GM12878 (cell line): ENCODE measurements around the gene ADGRD1. TPM values are rescaled to one million over a fixed set of nuclear protein-coding genes. Genes with fewer than 3 reads are reported as not detected.
"Not testable (repeated sequence)": the region's sequence is repeated elsewhere in the genome, so short reads cannot be mapped to it uniquely, and the experiment has no call there.

Experiments used
- ATAC-seq: fragments of 200-7000 bp; cut with Tn5 transposase; 3 replicates; pipeline ENCODE4 v1.9.1; 2020; ENCODE audit warnings: mild to moderate bottlenecking, moderate library complexity
- BruUV-seq: library from RNA; stranded (reverse); fragments of 400-500 nt; replicated peaks from 2 replicates; lab custom pipeline; 2021; lab: Mats Ljungman, UMichigan
- CTCF ChIA-PET: fragments of 300-600 bp; sonication (Branson Sonifier 250); formaldehyde crosslinking; extraction: SDS; loops from one replicate; lab custom pipeline; 2021; ENCODE audit warnings: inconsistent platforms; lab: Yijun Ruan, JAX
- POLR2A ChIA-PET: fragments of 350-600 bp; formaldehyde crosslinking; extraction: SDS; loops from one replicate; lab custom pipeline; 2021; ENCODE audit warnings: inconsistent platforms; lab: Charles Lee
- RAD21 ChIA-PET: fragments of 300-600 bp; sonication (Branson Sonifier 250); formaldehyde crosslinking; loops from one replicate; lab custom pipeline; 2023; ENCODE audit warnings: antibody characterized with exemption; ENCODE audit not compliant: unreplicated experiment; lab: Charles Lee
- SMC1A ChIA-PET: fragments of 300-600 bp; sonication (Branson Sonifier 250); formaldehyde crosslinking; loops from one replicate; lab custom pipeline; 2023; ENCODE audit not compliant: unreplicated experiment, uncharacterized antibody; lab: Charles Lee
- DNase-seq: peaks from one replicate; pipeline ENCODE4 v3.0.0-alpha.2; 2011; ENCODE audit warnings: low read depth, low spot score
- FAIRE-seq: peaks from 3 replicates; lab custom pipeline; 2011; peaks lifted over from hg19 to GRCh38; lab: Jason Lieb, UNC
- H2AFZ ChIP-seq: 2 replicates; pipeline ENCODE4 v1.6.0; 2011; ENCODE audit warnings: low read depth, low read length, control low read depth; ENCODE audit not compliant: control insufficient read depth
- H3K27ac ChIP-seq: 2 replicates; pipeline ENCODE4 v1.5.1; 2011; ENCODE audit warnings: control low read depth; ENCODE audit not compliant: control insufficient read depth, insufficient read depth
- H3K27me3 ChIP-seq, 2 experiments: replicated peaks in 1 of 2; 2 replicates each; pipeline versions ENCODE4 v1.6.0 to v1.6.1; 2011; ENCODE audit warnings: low read length in 1 of 2; ENCODE audit not compliant: control insufficient read depth in 2 of 2, insufficient read depth in 2 of 2
- H3K36me3 ChIP-seq, 2 experiments: 2 replicates each; pipeline ENCODE4 v1.5.1; 2011; ENCODE audit warnings: low read length in 1 of 2; ENCODE audit not compliant: control insufficient read depth in 2 of 2, insufficient read depth in 2 of 2
- H3K4me1 ChIP-seq: 2 replicates; pipeline ENCODE4 v1.6.1; 2011; ENCODE audit warnings: mild to moderate bottlenecking, low read length, moderate library complexity, mixed read lengths; ENCODE audit not compliant: control insufficient read depth, insufficient read depth
- H3K4me2 ChIP-seq: 2 replicates; pipeline ENCODE4 v1.6.0; 2011; ENCODE audit warnings: control low read depth; ENCODE audit not compliant: control insufficient read depth, insufficient read depth
- H3K4me3 ChIP-seq: fragments of 200-600 bp; sonication (generic); 2 replicates; pipeline ENCODE4 v1.5.1; 2016
- H3K79me2 ChIP-seq: 2 replicates; pipeline ENCODE4 v1.6.0; 2011; ENCODE audit warnings: low read length; ENCODE audit not compliant: control insufficient read depth, insufficient read depth
- H3K9ac ChIP-seq: 2 replicates; pipeline ENCODE4 v1.8.0; 2011; ENCODE audit warnings: low read length, control low read depth, mixed read lengths; ENCODE audit not compliant: control insufficient read depth, insufficient read depth
- H3K9me3 ChIP-seq: replicated peaks from 3 replicates; pipeline ENCODE4 v1.5.1; 2011; ENCODE audit warnings: mild to moderate bottlenecking, low read length; ENCODE audit not compliant: control insufficient read depth, insufficient read depth
- H4K20me1 ChIP-seq: 2 replicates; pipeline ENCODE4 v1.6.0; 2011; ENCODE audit not compliant: control insufficient read depth, insufficient read depth
- CHD1 ChIP-seq: IDR thresholded peaks from 2 replicates; pipeline ENCODE4 v1.6.1; 2012; ENCODE audit warnings: low read depth, low read length, improper control_type of control experiment
- DPF2 ChIP-seq: fragments of 450-650 bp; IDR thresholded peaks from 2 replicates; pipeline ENCODE4 v1.6.1; 2017; ENCODE audit warnings: mild to moderate bottlenecking
- ELK1 ChIP-seq: IDR thresholded peaks from 2 replicates; pipeline ENCODE4 v1.6.1; 2012; ENCODE audit warnings: low read depth, low read length, improper control_type of control experiment
- GABPA ChIP-seq: IDR thresholded peaks from 2 replicates; pipeline ENCODE4 v1.6.1; 2014; ENCODE audit warnings: antibody characterized with exemption, low read depth, mild to moderate bottlenecking, inconsistent platforms
- POLR2A ChIP-seq: IDR thresholded peaks from 2 replicates; pipeline ENCODE4 v1.6.1; 2011; ENCODE audit warnings: low read depth, mild to moderate bottlenecking, low read length
- POLR2AphosphoS2 ChIP-seq: IDR thresholded peaks from 2 replicates; pipeline ENCODE4 v1.6.1; 2011; ENCODE audit warnings: low read depth, mild to moderate bottlenecking, low read length, improper control_type of control experiment, moderate library complexity
- RB1 ChIP-seq: fragments of 450-650 bp; formaldehyde crosslinking; IDR thresholded peaks from 2 replicates; pipeline ENCODE4 v1.6.1; 2017; ENCODE audit warnings: mild to moderate bottlenecking, borderline replicate concordance
- SIN3A ChIP-seq: IDR thresholded peaks from 2 replicates; pipeline ENCODE4 v1.6.1; 2012; ENCODE audit warnings: low read depth, low read length, improper control_type of control experiment
- SREBF1 ChIP-seq: IDR thresholded peaks from 2 replicates; pipeline ENCODE4 v1.6.1; 2012; ENCODE audit warnings: mild to moderate bottlenecking, low read length
- STAT3 ChIP-seq: IDR thresholded peaks from 2 replicates; pipeline ENCODE4 v1.6.1; 2011; ENCODE audit warnings: low read depth, low read length, improper control_type of control experiment
- ZNF274 ChIP-seq: IDR thresholded peaks from one replicate; pipeline ENCODE4 v1.8.0; 2011; ENCODE audit not compliant: insufficient read length, insufficient read depth
- ZNF384 ChIP-seq: IDR thresholded peaks from 2 replicates; pipeline ENCODE4 v1.6.1; 2012; ENCODE audit warnings: low read depth, mild to moderate bottlenecking, low read length, improper control_type of control experiment, borderline replicate concordance
- WGBS: methylation state at CpG from one replicate; pipeline ENCODE4 v1.1.6; 2016; ENCODE audit warnings: low lambda C conversion rate; ENCODE audit not compliant: insufficient replicate concordance, insufficient coverage; ENCODE audit errors: missing lambda C conversion rate; 5-methylcytosine and 5-hydroxymethylcytosine counted together
- in situ Hi-C: fragments of 300-500 bp; cut with MboI; formaldehyde crosslinking; loops from 9 replicates; pipeline ENCODE4 v1.14.3; 2018; ENCODE audit warnings: mixed read lengths
- intact Hi-C: fragments of 100-400 bp; cut with micrococcal nuclease; formaldehyde crosslinking; loops from one replicate; pipeline ENCODE4 v1.14.2; 2022; ENCODE audit not compliant: unreplicated experiment
- polyA plus RNA-seq, 11 experiments: library from polyadenylated mRNA; depleted of rRNA in 4 of 11; unstranded in 6 of 11; stranded (reverse) in 5 of 11; fragments of >200 nt; fragmentation: Nextera tagmentation in 4 of 11; fragmentation: Illumina TruSeq in 1 of 11; extraction: Ambion mirVana in 4 of 11; extraction: Trizol in 1 of 11; gene quantifications; 1 replicate in 1 of 11; 2 replicates in 10 of 11; pipeline versions ENCODE4 v1.2.1 to v1.2.3, GENCODE V29; 2011 to 2016; ENCODE audit warnings: inconsistent platforms in 2 of 11, missing spikeins in 2 of 11, low read depth in 1 of 11
- total RNA-seq, 4 experiments: library from RNA; depleted of rRNA in 3 of 4; stranded (reverse); fragments of >200 nt in 3 of 4; fragmentation: Illumina TruSeq in 1 of 4; extraction: Trizol in 1 of 4; gene quantifications; 2 replicates each; pipeline versions ENCODE4 v1.2.1 to v1.2.3, GENCODE V29; 2013 to 2021

The ADGRD1 gene
- total and polyA plus RNA-seq, 10 of the 15 experiments (the other 5 are each of a cell fraction or from before 2014, with no cell fraction given): 0.15 to 12.7 (median 1.2) TPM

- Histone ChIP-seq H4K20me1 (no peaks in the 10 kb centered on the region), H3K4me1 (peaks cover 8% of the 10 kb centered on the region), H3K36me3 (no peaks in the 10 kb centered on the region), H2AFZ (no peak overlapping the region), H3K27me3 (no peaks in the 10 kb centered on the region), H3K9me3 (no peaks in the 10 kb centered on the region; the same call in 2 of the 3 replicates), H3K4me3 (no peak overlapping the region), H3K27ac (no peak overlapping the region), H3K9ac (no peak overlapping the region), H3K4me2 (no peak overlapping the region), H3K79me2 (no peaks in the 10 kb centered on the region)
- DNase-seq (no peak), FAIRE-seq (no peak), ATAC-seq (peak; percentile 15; the same call in 2 of the 3 replicates)
- no peak for TF ChIP-seq GABPA
- no peak for TF ChIP-seq POLR2A
- no peak for TF ChIP-seq ELK1
- TF ChIP-seq POLR2AphosphoS2: no peak
- no peak for TF ChIP-seq SREBF1
- TF ChIP-seq STAT3: no peak
- no peak for TF ChIP-seq DPF2
- TF ChIP-seq CHD1: no peak
- TF ChIP-seq ZNF274: no peak
- no peak for TF ChIP-seq ZNF384
- TF ChIP-seq SIN3A: no peak
- TF ChIP-seq RB1: no peak
- RAD21 ChIA-PET: interaction anchor here (0.6 kb wide), 1 partner anchor 136 kb away, joined by 3 read pairs; no protein-coding TSS in a partner anchor
- POLR2A ChIA-PET: no interaction called here
- 72% methylated on average over 11 of the region's 12 CpGs for WGBS
- in situ Hi-C loops: no loop called here
- SMC1A ChIA-PET: no interaction called here
- BruUV-seq: no TSS peak
- intact Hi-C loops: no loop called here
- CTCF ChIA-PET: interaction anchor here (0.7 to 1.1 kb wide), 2 partner anchors 8 to 124 kb away, joined by 3 to 4 read pairs; no protein-coding TSS in a partner anchor
Measured at GRCh38 chr12:130994821-130995375, 41.2 kb downstream of the ADGRD1 start.

- ChIA-PET RAD21 (interaction anchor here (0.6 kb wide), 1 partner anchor 136 kb away, joined by 3 read pairs; no protein-coding TSS in a partner anchor), CTCF (interaction anchor here (0.7 kb wide), 1 partner anchor 125 kb away, joined by 3 read pairs; no protein-coding TSS in a partner anchor)
- H3K27me3 ChIP-seq, H3K4me1 ChIP-seq, H2AFZ ChIP-seq, DNase-seq, BruUV-seq, H3K27ac ChIP-seq, H3K9me3 ChIP-seq, H3K4me3 ChIP-seq, H4K20me1 ChIP-seq, H3K4me2 ChIP-seq, POLR2A ChIA-PET, intact Hi-C loops, FAIRE-seq, in situ Hi-C loops, H3K36me3 ChIP-seq, H3K9ac ChIP-seq, H3K79me2 ChIP-seq, SMC1A ChIA-PET: not testable (repeated sequence)
- 52% methylated on average over 3 of the region's 5 CpGs for WGBS
- 0 out of 3 replicates have a peak, but pooled peaks have one; percentile 27 for ATAC-seq
Measured at GRCh38 chr12:130995386-130995969, 41.8 kb downstream of the ADGRD1 start.
